ENCODE data around the gene CACNA2D1.

Gene CACNA2D1

DNA sequence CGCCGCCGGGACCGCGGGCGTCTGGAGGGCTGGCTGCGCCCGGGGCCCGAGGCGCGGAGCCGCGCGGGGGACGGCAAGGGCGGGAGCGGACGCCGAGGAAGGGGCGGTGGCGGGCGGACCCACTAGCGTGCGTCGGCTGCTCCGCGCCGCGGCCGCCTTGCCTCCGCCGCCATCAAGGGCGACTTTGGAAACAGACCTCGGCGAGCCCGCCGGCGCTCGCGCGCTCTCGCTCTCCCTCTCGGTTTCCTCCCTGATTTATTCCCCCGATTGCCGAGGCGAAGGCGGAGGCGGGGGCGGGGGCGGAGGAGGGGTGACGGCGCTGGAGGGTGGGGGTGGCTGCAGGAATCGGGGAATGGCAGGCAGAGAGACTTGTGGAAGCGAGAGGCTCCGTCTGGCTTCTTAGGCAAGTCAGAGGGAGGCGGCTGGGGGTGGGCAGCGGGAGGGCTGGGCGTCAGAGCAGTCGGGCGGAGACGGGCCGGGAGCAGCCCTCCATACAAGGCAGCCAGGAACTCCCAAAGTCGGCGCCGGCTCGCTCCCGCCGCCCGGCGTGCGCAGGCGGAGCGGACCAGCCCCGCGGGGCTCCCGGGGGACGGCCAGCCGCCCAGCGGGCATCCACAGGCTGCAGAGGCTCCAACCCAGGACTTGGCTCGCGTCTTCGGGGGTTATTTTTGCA, at the start of gene CACNA2D1:
TSS of gene CACNA2D1 (minus strand) at position 231 of the 673 bp plus-strand sequence.
- Mint-ChIP-seq H3K4me1 (ENCODE audit: low read depth) (peaks cover 3% of the 10 kb centered on the region), H3K27me3 (peaks cover 38% of the 10 kb centered on the region), H3K9me3 (peaks cover 2% of the 10 kb centered on the region), H3K36me3 (ENCODE audit: low read depth) (no peaks in the 10 kb centered on the region), H3K27ac (no peak within 1 kb of the TSS), H3K4me3 (peak within 1 kb of the TSS; percentile 48)
- peak; percentile 26 for DNase-seq

DNA sequence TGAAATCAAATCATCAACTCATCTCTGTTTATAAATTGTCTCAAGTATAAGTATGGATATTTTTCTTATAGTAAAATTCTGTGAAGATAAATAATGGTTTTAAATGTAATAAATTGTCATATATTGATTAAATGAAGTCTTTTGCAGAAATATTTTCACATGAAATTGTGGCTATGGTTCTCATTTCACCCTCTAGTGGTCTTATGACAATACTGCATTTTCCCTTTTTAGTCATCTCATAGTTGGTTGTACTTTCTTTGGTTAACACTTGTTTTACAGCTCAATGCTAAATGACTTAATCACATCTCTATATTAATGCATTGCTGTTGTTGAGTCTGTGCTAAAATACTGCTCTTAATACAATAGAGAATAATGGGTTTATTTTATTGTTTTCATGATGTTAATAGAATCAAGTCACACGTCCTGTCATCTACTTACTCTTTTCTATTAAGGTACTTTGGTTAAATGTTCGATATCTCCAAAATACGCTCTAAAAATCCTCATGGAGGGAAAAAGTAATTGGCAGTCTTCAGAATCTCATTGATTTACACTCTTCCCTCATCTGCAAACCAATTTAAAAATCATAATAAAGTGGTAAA, 38.0 kb upstream of the CACNA2D1 start:
- DNase-seq: no peak
- no peaks in the 10 kb centered on the region for H3K4me1 Mint-ChIP-seq (ENCODE audit: low read depth)
- H3K27me3 Mint-ChIP-seq: no peaks in the 10 kb centered on the region
- H3K36me3 Mint-ChIP-seq (ENCODE audit: low read depth): no peaks in the 10 kb centered on the region
- peaks cover 6% of the 10 kb centered on the region for H3K9me3 Mint-ChIP-seq
- no peak overlapping the region for H3K4me3 Mint-ChIP-seq
- no peak overlapping the region for H3K27ac Mint-ChIP-seq

- H3K9me3 Mint-ChIP-seq: no peaks in the 10 kb centered on the region
- H3K4me3 Mint-ChIP-seq: no peak overlapping the region
- H3K4me1 Mint-ChIP-seq (ENCODE audit: low read depth): no peaks in the 10 kb centered on the region
- H3K36me3 Mint-ChIP-seq (ENCODE audit: low read depth): no peaks in the 10 kb centered on the region
- H3K27ac Mint-ChIP-seq: no peak overlapping the region
- H3K27me3 Mint-ChIP-seq: no peaks in the 10 kb centered on the region
- DNase-seq: no peak
Measured at GRCh38 chr7:82477733-82478515, 34.3 kb upstream of the CACNA2D1 start.

- no peaks in the 10 kb centered on the region for H3K9me3 Mint-ChIP-seq
- DNase-seq: no peak
- no peaks in the 10 kb centered on the region for H3K4me1 Mint-ChIP-seq (ENCODE audit: low read depth)
- no peak overlapping the region for H3K4me3 Mint-ChIP-seq
- no peak overlapping the region for H3K27ac Mint-ChIP-seq
- no peaks in the 10 kb centered on the region for H3K36me3 Mint-ChIP-seq (ENCODE audit: low read depth)
- no peaks in the 10 kb centered on the region for H3K27me3 Mint-ChIP-seq
Measured at GRCh38 chr7:82472966-82473365, 29.4 kb upstream of the CACNA2D1 start.

DNA sequence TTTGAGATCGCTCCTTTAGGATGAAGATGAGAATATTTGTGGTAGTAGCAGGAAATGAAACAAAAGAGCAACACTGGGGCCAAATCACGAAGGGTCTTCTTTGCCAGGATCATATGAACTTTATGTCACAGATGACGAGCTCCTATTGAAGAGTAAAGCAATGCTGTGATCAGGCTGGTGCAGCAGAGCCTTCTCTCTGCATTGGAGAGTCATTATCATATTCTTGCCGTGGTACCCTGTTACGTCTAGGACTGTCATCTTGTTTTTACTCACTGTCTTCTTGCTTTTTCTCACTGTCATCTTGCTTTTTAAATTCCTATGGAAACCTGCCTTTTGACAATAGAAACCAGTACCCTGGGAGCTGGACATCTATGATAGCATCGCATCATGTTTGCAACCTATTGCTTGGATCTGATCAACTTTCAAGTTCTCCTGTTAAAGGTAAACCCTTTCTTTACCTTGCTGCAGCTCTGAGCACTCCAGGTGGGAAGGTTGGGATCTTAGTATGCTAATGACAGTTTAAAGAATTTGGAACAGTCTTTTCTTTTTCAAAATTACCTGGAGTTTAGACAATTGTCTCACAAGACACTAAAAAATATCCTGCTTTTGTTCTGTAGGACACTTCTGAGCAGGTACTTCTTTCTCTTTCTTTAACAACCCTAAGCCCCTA, 27.9 kb upstream of the CACNA2D1 start:
- Mint-ChIP-seq H3K9me3 (no peaks in the 10 kb centered on the region), H3K27me3 (no peaks in the 10 kb centered on the region), H3K27ac (no peak overlapping the region), H3K36me3 (ENCODE audit: low read depth) (no peaks in the 10 kb centered on the region), H3K4me1 (ENCODE audit: low read depth) (no peaks in the 10 kb centered on the region), H3K4me3 (no peak overlapping the region)
- DNase-seq: no peak

GRCh38 chr7:82469207-82469606, 25.6 kb upstream of the CACNA2D1 start:
- Mint-ChIP-seq H3K36me3 (ENCODE audit: low read depth) (no peaks in the 10 kb centered on the region), H3K4me3 (no peak overlapping the region), H3K4me1 (ENCODE audit: low read depth) (no peaks in the 10 kb centered on the region), H3K9me3 (no peaks in the 10 kb centered on the region), H3K27me3 (no peaks in the 10 kb centered on the region), H3K27ac (no peak overlapping the region)
- DNase-seq: no peak

- DNase-seq: no peak
- Mint-ChIP-seq H3K27me3 (no peaks in the 10 kb centered on the region), H3K9me3 (no peaks in the 10 kb centered on the region), H3K4me1 (ENCODE audit: low read depth) (no peaks in the 10 kb centered on the region), H3K4me3 (no peak overlapping the region), H3K36me3 (ENCODE audit: low read depth) (no peaks in the 10 kb centered on the region), H3K27ac (no peak overlapping the region)
Measured at GRCh38 chr7:82468435-82468834, 24.9 kb upstream of the CACNA2D1 start.

DNA sequence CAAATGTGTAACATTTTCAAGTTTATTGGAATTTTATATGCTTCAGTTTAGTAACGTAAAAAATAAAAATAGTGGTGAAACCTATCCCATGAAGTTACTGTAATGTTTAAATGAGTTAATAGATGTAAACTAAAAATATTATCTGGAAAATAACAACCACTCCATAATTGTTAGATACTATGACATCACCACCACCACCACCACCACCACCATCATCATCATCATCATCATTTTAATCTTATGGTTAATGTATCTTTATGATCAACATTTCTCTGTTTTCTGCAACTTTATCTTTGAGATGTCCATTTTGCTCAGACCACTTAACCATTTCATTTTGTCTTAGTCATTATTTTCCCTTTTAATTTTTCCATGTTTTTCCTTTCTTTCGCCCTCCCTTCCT, 23.4 kb upstream of the CACNA2D1 start:
- Mint-ChIP-seq H3K4me1 (ENCODE audit: low read depth) (no peaks in the 10 kb centered on the region), H3K36me3 (ENCODE audit: low read depth) (no peaks in the 10 kb centered on the region), H3K9me3 (no peaks in the 10 kb centered on the region), H3K27me3 (no peaks in the 10 kb centered on the region), H3K4me3 (no peak overlapping the region), H3K27ac (no peak overlapping the region)
- no peak for DNase-seq

- H3K27me3 Mint-ChIP-seq: no peaks in the 10 kb centered on the region
- no peak overlapping the region for H3K4me3 Mint-ChIP-seq
- no peaks in the 10 kb centered on the region for H3K36me3 Mint-ChIP-seq (ENCODE audit: low read depth)
- no peak for DNase-seq
- H3K9me3 Mint-ChIP-seq: no peaks in the 10 kb centered on the region
- H3K4me1 Mint-ChIP-seq (ENCODE audit: low read depth): no peaks in the 10 kb centered on the region
- H3K27ac Mint-ChIP-seq: no peak overlapping the region
Measured at GRCh38 chr7:82464372-82464771, 20.8 kb upstream of the CACNA2D1 start.

DNA sequence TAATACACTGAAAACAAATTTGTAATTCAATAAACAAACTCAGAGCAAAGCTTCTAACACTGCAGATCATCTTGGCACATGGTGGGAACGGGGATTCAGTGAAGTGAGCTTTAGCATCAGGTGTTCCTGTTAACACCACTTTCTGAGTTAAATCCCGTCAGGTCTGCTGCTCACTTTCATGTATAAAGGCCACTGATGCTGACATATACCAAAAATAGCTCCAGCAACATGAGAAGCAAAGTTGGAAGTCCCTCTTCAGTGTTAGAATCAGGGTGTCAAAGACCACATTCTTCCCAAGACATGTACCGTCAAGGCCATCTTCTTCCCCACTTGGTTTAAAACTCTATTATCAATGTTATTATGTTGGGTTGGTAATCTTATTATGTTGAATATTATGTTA, 11.7 kb upstream of the CACNA2D1 start:
- no peak for DNase-seq
- Mint-ChIP-seq H3K4me3 (no peak overlapping the region), H3K27me3 (peaks cover 7% of the 10 kb centered on the region), H3K9me3 (no peaks in the 10 kb centered on the region), H3K27ac (no peak overlapping the region), H3K4me1 (ENCODE audit: low read depth) (no peaks in the 10 kb centered on the region), H3K36me3 (ENCODE audit: low read depth) (no peaks in the 10 kb centered on the region)

DNA sequence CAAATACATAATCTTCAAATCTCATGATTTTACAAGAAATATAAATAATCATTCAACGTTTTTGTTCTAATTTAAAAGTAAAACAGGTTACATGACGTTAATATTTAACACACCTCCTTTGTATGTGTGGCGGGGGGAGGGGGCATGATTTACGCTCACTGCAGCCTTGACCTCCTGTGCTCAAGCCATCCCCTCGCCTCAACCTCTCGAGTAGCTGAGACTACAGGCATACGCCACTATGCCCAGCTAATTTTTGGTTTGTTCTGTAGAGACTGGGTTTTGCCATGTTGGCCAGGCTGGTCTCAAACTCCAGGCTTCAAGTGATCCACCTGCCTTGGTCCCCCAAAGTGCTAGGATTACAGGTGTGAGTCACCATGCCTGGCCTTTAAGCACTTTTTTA, 7.2 kb upstream of the CACNA2D1 start:
- Mint-ChIP-seq H3K4me1 (ENCODE audit: low read depth) (no peaks in the 10 kb centered on the region), H3K27ac (no peak overlapping the region), H3K4me3 (no peak overlapping the region), H3K9me3 (peaks cover 2% of the 10 kb centered on the region), H3K27me3 (peaks cover 13% of the 10 kb centered on the region), H3K36me3 (ENCODE audit: low read depth) (no peaks in the 10 kb centered on the region)
- no peak for DNase-seq

DNA sequence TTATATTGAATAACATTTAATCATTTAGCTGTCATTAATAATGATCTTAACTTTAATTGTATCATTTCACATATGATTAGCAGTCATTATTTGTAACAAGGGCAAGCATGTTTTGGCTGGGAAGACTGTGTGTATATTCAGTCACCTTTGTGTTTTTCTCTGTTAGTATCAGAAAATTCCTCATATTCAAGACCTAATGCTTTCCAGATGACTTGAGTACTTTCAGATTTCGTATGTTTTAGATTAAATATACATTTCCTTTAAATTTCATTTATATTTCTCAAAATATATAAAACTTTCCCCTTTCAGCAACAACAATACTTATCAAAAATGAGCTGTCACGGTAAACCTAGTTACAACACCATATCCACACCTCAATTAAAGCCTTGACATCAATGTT, 6.3 kb upstream of the CACNA2D1 start:
- Mint-ChIP-seq H3K4me1 (ENCODE audit: low read depth) (no peaks in the 10 kb centered on the region), H3K27me3 (peaks cover 21% of the 10 kb centered on the region), H3K36me3 (ENCODE audit: low read depth) (no peaks in the 10 kb centered on the region), H3K9me3 (peaks cover 2% of the 10 kb centered on the region), H3K4me3 (no peak overlapping the region), H3K27ac (no peak overlapping the region)
- no peak for DNase-seq

DNA sequence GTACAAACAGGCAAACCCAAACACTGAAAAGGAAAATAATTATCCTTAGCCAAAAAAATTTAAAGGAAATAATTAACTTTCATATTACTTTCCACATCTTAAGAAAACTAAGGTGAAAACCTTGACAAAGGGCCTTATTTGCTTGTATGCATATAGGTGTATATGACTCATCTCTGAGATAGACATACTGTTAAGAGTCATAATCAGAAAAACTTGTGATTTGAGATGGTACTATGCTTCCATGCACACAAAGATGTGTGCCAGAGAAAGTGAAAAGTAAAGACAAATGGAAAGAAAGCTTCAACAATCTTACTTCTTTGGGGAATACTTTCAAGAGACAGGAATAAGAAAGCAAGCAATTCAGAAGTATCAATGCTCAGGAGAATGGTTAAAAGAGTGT, 3.3 kb upstream of the CACNA2D1 start:
- H3K36me3 Mint-ChIP-seq (ENCODE audit: low read depth): no peaks in the 10 kb centered on the region
- peaks cover 3% of the 10 kb centered on the region for H3K4me1 Mint-ChIP-seq (ENCODE audit: low read depth)
- no peak for DNase-seq
- H3K9me3 Mint-ChIP-seq: peaks cover 2% of the 10 kb centered on the region
- H3K27ac Mint-ChIP-seq: no peak overlapping the region
- no peak overlapping the region for H3K4me3 Mint-ChIP-seq
- peaks cover 34% of the 10 kb centered on the region for H3K27me3 Mint-ChIP-seq

DNA sequence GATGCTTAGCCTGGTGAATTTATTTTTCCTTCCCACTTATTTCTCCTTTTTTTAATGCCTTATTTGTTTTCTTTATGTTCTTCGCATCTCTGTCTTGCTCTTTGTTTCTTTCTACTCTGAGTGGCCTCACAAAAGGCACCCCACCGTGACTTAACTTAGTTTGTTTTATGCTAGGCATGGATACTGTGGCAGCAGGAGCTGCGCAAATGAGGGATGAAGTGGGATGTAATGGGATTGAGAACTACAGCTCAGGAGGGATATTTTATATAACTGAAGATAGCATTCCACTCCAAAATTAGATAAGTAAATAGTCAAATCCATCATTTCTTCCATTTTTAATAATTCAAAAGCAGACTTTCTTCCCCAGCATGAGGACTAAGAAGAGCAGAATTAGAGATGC, 1.7 kb upstream of the CACNA2D1 start:
- Mint-ChIP-seq H3K4me1 (ENCODE audit: low read depth) (peaks cover 3% of the 10 kb centered on the region), H3K9me3 (peaks cover 2% of the 10 kb centered on the region), H3K36me3 (ENCODE audit: low read depth) (no peaks in the 10 kb centered on the region), H3K27ac (no peak overlapping the region), H3K27me3 (peaks cover 40% of the 10 kb centered on the region), H3K4me3 (no peak overlapping the region)
- no peak for DNase-seq
